Posterior vena cava (tissue), 2 donors: ENCODE results near the gene BBS7. TPM values are rescaled to one million over a fixed set of nuclear protein-coding genes. Genes with fewer than 3 reads are reported as not detected.
A peak's percentile ranks its signal among the peaks of the same experiment; 100 is the strongest.

ENCODE experiments used
- DNase-seq: peaks from one replicate; pipeline ENCODE4 v3.0.0-alpha.2; 2020; ENCODE audit warnings: low spot score
- intact Hi-C, 2 donors: fragments of 100-400 bp; cut with DNase I; formaldehyde crosslinking; loops; one replicate each; pipeline versions ENCODE4 v1.14.1 to v1.14.2; 2022 to 2023
- total RNA-seq, 2 donors: library from RNA; stranded (reverse); fragmentation: NEBNext Ultra II Directional; extraction: Animal tissue kit (Norgen Biotek cat#: 25700); gene quantifications; one replicate each; pipeline ENCODE4 v1.2.1, GENCODE V29; 2021
- donor health status: DM: yes; HTN: yes; CAD: no.
- donor health status: DM: yes; HTN: yes; CAD: no.

Gene BBS7
- total RNA-seq, 2 donors from 2014 or later, result 21.6 to 21.8 TPM

- intact Hi-C loops, result no loop called here
These were observed 32.1 kb downstream of the BBS7 start for GRCh38 chr4:121838136-121838535.

DNA sequence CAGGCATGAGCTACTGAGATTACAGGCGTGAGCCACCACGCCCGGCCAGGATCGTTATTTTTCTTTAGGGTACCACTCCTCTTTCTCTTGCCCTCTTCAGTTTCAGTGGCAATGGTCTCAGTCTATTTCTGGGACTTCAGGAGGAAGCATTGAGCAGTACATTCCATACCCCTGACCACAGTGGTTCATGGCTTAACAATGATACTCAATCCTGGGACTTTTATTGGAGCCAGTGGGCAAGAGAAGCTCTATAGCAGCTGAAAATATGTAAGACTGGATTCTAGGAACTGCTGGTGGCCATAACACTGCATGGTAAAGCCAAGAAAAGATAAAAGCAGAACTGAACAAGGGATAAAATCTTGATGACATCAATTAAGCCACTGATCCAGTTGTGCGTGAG lies 40.8 kb downstream of the BBS7 start:
- intact Hi-C loops, result no loop called here
- DNase-seq, result no peak

More at GRCh38 chr4:121838136-121838535, 32.1 kb downstream of the BBS7 start:
- no peak for DNase-seq

GRCh38 chr4:121827853-121828252 lies 42.4 kb downstream of the BBS7 start:
- no peak for DNase-seq
- intact Hi-C loops, result no loop called here

DNA sequence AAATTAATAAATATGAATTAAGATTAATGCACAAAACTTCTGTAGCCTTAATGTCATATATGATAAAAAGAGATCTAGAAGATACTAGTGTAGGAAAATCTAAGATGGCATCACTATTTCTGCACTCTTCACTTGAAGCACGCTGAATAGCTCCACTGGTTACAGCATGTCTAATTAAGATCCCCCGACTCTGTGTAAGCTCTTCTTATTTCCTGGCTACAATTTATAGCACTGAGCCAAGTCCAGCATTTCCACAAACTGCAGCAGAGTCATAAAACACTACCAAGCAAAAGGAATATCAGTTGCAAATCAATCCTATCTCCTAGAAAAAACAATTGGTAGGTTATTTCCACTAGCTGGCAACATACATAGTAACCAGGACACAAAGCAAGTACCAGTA lies 45.3 kb downstream of the BBS7 start:
- no peak for DNase-seq
- intact Hi-C loops, result no loop called here

GRCh38 chr4:121824171-121824527 lies 46.1 kb downstream of the BBS7 start:
- intact Hi-C loops, result no loop called here
- no peak for DNase-seq

- DNase-seq, result peak; percentile 99
- intact Hi-C loops, result no loop called here
These were observed 46.6 kb downstream of the BBS7 start, which contains the start of gene CCNA2 for GRCh38 chr4:121823505-121824170. TSS of gene CCNA2 (minus strand) at chr4:121823883. CDS start at chr4:121823628, 255 bp downstream.

- DNase-seq, result no peak
- intact Hi-C loops, result no loop called here
These were observed 47.3 kb downstream of the BBS7 start for GRCh38 chr4:121822796-121823504.

- intact Hi-C loops, result no loop called here
- no peak for DNase-seq
These were observed 48.2 kb downstream of the BBS7 start for GRCh38 chr4:121822047-121822446.

DNA sequence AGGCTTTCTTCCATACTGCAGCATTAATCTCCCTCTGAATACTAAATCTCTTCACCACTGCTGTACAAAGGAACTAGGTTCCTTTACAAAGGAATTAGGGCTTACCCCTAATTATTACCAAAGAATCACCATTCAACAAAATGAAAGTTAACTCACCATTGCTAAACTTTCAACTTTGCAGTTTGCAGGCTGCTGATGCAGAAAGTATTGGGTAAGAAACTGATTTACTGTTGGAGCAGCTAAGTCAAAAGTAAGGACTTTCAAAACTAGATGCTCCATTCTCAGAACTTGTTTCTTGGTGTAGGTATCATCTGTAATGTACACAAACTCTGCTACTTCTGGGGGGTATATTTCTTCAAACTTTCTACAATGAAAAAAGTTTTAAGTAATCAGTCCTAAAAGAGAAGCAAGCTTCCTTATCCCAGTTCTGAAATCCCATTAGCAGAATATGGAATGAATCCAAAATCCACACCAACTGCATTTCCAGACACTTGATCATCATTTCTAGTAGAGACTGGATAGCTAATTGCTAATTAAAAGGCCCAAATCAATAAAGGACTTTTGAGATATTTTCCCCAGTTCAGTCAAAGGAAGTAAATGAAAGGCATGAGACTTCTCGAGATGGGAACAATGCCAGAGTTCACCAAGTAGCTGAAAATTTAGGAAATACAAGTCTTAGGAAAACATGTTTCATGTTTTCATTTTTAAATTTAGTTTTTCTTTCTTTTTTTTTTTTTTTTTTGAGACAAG lies 50.9 kb downstream of the BBS7 start:
- DNase-seq, result no peak
- intact Hi-C loops, result loop anchor here in 1 of 2 donors (5.0 kb wide), 1 partner anchor 423 kb away; no protein-coding TSS in a partner anchor

- intact Hi-C loops, result loop anchor here in 1 of 2 donors (5.0 kb wide), 1 partner anchor 424 kb away; no protein-coding TSS in a partner anchor
- DNase-seq, result no peak
These were observed 52.1 kb downstream of the BBS7 start for GRCh38 chr4:121818215-121818614.

GRCh38 chr4:121817701-121818100 lies 52.6 kb downstream of the BBS7 start:
- intact Hi-C loops, result loop anchor here in 1 of 2 donors (5.0 kb wide), 1 partner anchor 425 kb away; no protein-coding TSS in a partner anchor

DNA sequence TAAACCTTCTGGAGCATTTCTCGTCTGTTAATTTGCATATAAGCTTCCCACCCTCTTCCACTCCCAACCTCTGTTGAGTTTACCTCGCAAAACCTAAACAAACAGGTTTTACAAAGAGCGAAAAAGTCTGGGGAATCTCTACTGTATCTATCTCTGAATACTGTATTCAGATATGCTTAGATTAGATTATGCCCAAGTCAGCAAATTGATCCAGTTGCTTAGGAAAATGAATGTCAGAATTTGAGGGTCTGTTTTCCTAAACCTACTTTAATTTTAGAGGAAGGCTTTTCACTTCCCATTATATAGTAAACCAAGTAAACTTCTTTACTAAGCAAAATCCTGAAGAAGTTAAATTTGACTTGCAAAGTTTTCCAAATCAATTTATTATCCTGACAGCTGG lies 53.3 kb downstream of the BBS7 start:
- no peak for DNase-seq
- intact Hi-C loops, result loop anchor here in 1 of 2 donors (5.0 kb wide), 1 partner anchor 425 kb away; no protein-coding TSS in a partner anchor

More at GRCh38 chr4:121817701-121818100, 52.6 kb downstream of the BBS7 start:
- no peak for DNase-seq

- DNase-seq, result no peak
- intact Hi-C loops, result loop anchor here in 1 of 2 donors (5.0 kb wide), 1 partner anchor 428 kb away; no protein-coding TSS in a partner anchor
These were observed 55.5 kb downstream of the BBS7 start for GRCh38 chr4:121814756-121815155.

DNA sequence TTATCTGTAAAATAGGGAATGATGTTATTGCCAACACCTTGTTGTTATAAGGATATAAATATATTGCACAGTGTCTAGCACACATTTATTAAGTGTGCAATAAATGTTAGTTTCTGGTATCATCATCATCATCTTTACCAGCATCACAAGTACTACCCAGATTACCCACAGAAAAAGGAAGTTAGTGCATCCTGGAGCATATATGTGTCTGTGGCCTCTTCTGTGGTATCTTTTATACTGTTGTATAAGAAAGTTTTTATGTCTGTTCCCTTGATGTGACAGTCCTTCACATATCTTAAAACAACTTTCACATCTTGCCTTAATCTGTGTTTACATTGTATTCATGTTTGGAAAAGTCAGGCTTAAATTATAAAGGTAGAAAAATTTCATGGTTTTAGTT lies 59.2 kb downstream of the BBS7 start:
- DNase-seq, result no peak
- intact Hi-C loops, result no loop called here

DNA sequence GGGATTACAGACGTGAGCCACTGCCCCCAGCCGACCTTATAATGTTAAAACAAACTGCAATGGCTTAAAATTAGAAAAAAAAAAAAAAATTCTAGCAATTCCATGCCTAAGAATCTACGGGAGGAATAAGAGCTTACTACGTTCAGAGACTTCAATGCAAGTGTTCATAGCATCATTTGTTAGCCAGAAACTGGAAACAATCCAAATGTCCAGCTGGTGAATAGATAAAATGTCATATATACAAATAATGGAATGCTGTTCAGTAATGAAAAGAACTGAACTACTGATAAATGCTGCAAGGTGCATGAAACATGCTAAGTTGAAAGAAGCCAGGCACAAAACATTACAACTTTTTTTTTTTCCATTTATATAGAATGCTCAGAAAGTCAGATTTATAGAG lies 63.9 kb downstream of the BBS7 start:
- intact Hi-C loops, result no loop called here
- no peak for DNase-seq

GRCh38 chr4:121801715-121802075 lies 68.6 kb downstream of the BBS7 start:
- no peak for DNase-seq
- intact Hi-C loops, result no loop called here

GRCh38 chr4:121800961-121801714 lies 69.1 kb downstream of the BBS7 start, which contains the start of gene EXOSC9:
TSS of gene EXOSC9 (plus strand) at chr4:121801323. CDS start at chr4:121801425, 102 bp downstream.
- intact Hi-C loops, result no loop called here
- DNase-seq, result peak; percentile 98

DNA sequence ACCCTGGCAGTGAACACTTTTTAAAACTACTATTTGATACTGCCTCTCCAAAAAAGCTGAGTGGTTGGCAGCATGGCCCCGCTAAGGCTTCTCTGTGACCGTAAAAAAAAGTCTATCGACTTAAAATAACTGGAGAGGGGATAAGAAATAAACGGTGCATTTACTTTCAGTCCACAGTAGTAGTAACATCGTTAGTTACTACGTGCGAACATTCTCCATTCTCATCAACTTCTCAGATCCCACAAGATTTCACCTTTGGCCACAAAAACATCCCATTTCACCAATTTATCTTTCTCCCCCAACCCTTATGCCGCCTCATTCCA lies 69.7 kb downstream of the BBS7 start:
- intact Hi-C loops, result no loop called here
- no peak for DNase-seq

DNA sequence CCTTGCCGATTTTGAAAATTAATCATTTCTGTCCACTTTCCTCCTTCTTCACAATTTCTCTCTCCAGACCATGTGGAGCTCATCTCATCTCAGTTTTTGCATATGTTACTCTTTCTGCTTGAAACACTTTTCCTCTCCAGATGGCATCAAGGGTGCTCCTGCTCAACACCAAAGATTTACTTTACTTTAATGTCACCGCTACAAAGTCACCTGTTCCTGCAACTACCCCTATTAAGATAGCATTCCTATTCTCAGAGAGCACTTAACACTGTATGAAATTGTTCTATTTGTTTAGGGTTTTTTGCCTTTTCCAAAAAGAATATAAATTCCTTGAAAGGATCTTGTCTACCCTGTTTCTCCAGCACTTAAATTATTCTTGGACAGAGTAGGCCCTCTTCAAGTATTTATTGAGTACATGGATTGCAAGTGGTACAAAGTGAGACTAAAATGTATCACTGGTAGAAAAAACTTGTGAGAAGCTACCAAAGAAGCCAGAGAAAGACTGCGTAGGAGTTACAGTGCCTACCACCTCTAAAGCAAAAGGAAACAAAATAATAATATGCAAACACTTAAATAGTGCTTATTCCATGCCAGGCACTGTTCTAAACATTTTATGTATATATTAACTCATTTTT lies 70.3 kb downstream of the BBS7 start:
- no peak for DNase-seq
- intact Hi-C loops, result no loop called here
